ENCODE results near the gene CMTM3.

The CMTM3 gene

GRCh38 chr16:66614161-66614802 is 9.8 kb downstream of the CMTM3 start:
- no peak overlapping the region for H3K4me2 ChIP-seq (ENCODE audit: low read length)
- H3K9me2 ChIP-seq (ENCODE audit: low read depth, low read length), result no peaks in the 10 kb centered on the region
- H3K27me3 ChIP-seq (ENCODE audit: insufficient read depth, low read length), result no peaks in the 10 kb centered on the region
- H3K27ac ChIP-seq (ENCODE audit: low read depth, low read length, poor library complexity, severe bottlenecking), result no peak overlapping the region
- no peaks in the 10 kb centered on the region for H3K79me2 ChIP-seq (ENCODE audit: insufficient read depth, low read length)
- H3K4me1 ChIP-seq (ENCODE audit: insufficient read depth, low read length, severe bottlenecking), result no peaks in the 10 kb centered on the region
- H4K20me1 ChIP-seq (ENCODE audit: insufficient read depth, low read length), result no peaks in the 10 kb centered on the region
- H3F3A ChIP-seq (ENCODE audit: insufficient read depth, low read length), result no peaks in the 10 kb centered on the region
- no peak for TF ChIP-seq CTCF (IDR thresholded peaks at IDR 0.05; ENCODE audit: low read length)
- TF ChIP-seq EZH2 (IDR thresholded peaks at IDR 0.05; ENCODE audit: borderline replicate concordance, low read length), result no peak
- H3K36me3 ChIP-seq (ENCODE audit: insufficient read depth, low read length), result peaks cover 25% of the 10 kb centered on the region
- H3K9ac ChIP-seq (ENCODE audit: low read length), result no peak overlapping the region
- H3K4me3 ChIP-seq (ENCODE audit: low read depth, low read length, poor library complexity, severe bottlenecking), result no peak overlapping the region
- no peak overlapping the region for H2AFZ ChIP-seq (ENCODE audit: low read length)
- H3K9me3 ChIP-seq (ENCODE audit: low read length), result no peaks in the 10 kb centered on the region

GRCh38 chr16:66616169-66616568 is 11.7 kb downstream of the CMTM3 start:
- Histone ChIP-seq H3K9me3 (ENCODE audit: low read length) (no peaks in the 10 kb centered on the region), H3F3A (ENCODE audit: insufficient read depth, low read length) (no peaks in the 10 kb centered on the region), H4K20me1 (ENCODE audit: insufficient read depth, low read length) (no peaks in the 10 kb centered on the region), H3K4me1 (ENCODE audit: insufficient read depth, low read length, severe bottlenecking) (no peaks in the 10 kb centered on the region), H3K79me2 (ENCODE audit: insufficient read depth, low read length) (no peaks in the 10 kb centered on the region), H3K9ac (ENCODE audit: low read length) (no peak overlapping the region), H3K36me3 (ENCODE audit: insufficient read depth, low read length) (peaks cover 16% of the 10 kb centered on the region), H3K4me3 (ENCODE audit: low read depth, low read length, poor library complexity, severe bottlenecking) (no peak overlapping the region), H3K27me3 (ENCODE audit: insufficient read depth, low read length) (no peaks in the 10 kb centered on the region), H3K9me2 (ENCODE audit: low read depth, low read length) (no peaks in the 10 kb centered on the region), H2AFZ (ENCODE audit: low read length) (no peak overlapping the region), H3K4me2 (ENCODE audit: low read length) (no peak overlapping the region), H3K27ac (ENCODE audit: low read depth, low read length, poor library complexity, severe bottlenecking) (no peak overlapping the region)
- TF ChIP-seq CTCF (IDR thresholded peaks at IDR 0.05; ENCODE audit: low read length), result no peak
- TF ChIP-seq EZH2 (IDR thresholded peaks at IDR 0.05; ENCODE audit: borderline replicate concordance, low read length), result no peak

GRCh38 chr16:66616592-66616991 is 12.1 kb downstream of the CMTM3 start:
- H2AFZ ChIP-seq (ENCODE audit: low read length), result no peak overlapping the region
- no peak overlapping the region for H3K4me2 ChIP-seq (ENCODE audit: low read length)
- H3K4me3 ChIP-seq (ENCODE audit: low read depth, low read length, poor library complexity, severe bottlenecking), result no peak overlapping the region
- H3K36me3 ChIP-seq (ENCODE audit: insufficient read depth, low read length), result peaks cover 16% of the 10 kb centered on the region
- no peaks in the 10 kb centered on the region for H3K27me3 ChIP-seq (ENCODE audit: insufficient read depth, low read length)
- no peaks in the 10 kb centered on the region for H3K4me1 ChIP-seq (ENCODE audit: insufficient read depth, low read length, severe bottlenecking)
- no peaks in the 10 kb centered on the region for H3K79me2 ChIP-seq (ENCODE audit: insufficient read depth, low read length)
- TF ChIP-seq CTCF (IDR thresholded peaks at IDR 0.05; ENCODE audit: low read length) (no peak), EZH2 (IDR thresholded peaks at IDR 0.05; ENCODE audit: borderline replicate concordance, low read length) (no peak)
- no peak overlapping the region for H3K9ac ChIP-seq (ENCODE audit: low read length)
- no peaks in the 10 kb centered on the region for H3F3A ChIP-seq (ENCODE audit: insufficient read depth, low read length)
- no peak overlapping the region for H3K27ac ChIP-seq (ENCODE audit: low read depth, low read length, poor library complexity, severe bottlenecking)
- no peaks in the 10 kb centered on the region for H3K9me3 ChIP-seq (ENCODE audit: low read length)
- H3K9me2 ChIP-seq (ENCODE audit: low read depth, low read length), result no peaks in the 10 kb centered on the region
- H4K20me1 ChIP-seq (ENCODE audit: insufficient read depth, low read length), result no peaks in the 10 kb centered on the region

All from OCI-LY1 (cell line).